Astrocyte (in vitro differentiated cells and primary cell): ENCODE measurements around the gene SLC8A3.

Experiments
- EZH2 ChIP-seq: IDR thresholded peaks from 2 replicates; pipeline ENCODE4 v1.6.1; 2012; ENCODE audit warnings: mild to moderate bottlenecking, low read length, inconsistent platforms; ENCODE audit not compliant: insufficient read depth
- TF ChIP-seq, protein P1 (sequence below): IDR thresholded peaks from 2 replicates; pipeline ENCODE4 v1.5.1; 2011; ENCODE audit warnings: low read depth, mild to moderate bottlenecking, inconsistent platforms, low read length, moderate library complexity; ENCODE audit not compliant: insufficient read depth

DNA sequence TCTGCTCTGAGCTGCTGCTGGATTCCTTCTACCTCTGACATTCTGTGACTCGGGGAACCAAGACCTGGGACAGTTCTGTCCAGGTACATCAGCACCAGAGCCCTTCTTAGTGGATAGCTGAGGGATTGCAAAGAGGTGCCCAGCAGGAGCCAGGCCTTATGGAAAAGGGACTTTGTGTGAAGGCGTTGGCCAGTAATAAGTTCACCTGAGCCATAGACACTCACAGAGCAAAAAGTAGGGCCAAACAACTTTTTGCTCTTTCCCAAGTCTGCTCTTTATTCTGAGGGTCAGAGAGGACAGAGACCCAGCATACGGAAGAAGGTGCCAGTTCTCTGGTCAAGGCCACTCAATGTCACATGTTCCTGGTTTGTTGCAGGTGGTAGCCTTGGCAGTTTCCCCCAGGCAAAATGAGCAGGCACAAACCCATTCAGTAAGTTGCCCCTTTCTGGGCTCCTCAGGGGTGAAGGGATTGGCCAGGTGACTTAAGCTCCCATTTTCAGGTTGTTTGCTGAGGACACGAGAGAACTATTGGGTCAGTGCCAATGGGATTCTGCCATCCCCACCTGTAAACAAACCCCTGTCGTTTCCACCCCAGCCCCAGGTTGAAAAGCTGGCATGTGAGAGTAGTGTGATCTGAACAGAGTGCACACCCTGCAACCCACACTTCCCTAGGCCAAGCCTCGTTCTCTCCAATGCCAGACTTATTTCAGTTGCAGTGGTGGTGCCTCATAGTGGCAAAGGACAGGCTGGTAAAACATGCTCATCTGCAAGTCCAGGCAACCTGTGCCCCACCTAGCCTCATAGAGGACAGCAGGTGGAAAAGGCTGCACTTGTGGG lies 159.2 kb downstream of the SLC8A3 start:
- TF ChIP-seq, protein P1, sequence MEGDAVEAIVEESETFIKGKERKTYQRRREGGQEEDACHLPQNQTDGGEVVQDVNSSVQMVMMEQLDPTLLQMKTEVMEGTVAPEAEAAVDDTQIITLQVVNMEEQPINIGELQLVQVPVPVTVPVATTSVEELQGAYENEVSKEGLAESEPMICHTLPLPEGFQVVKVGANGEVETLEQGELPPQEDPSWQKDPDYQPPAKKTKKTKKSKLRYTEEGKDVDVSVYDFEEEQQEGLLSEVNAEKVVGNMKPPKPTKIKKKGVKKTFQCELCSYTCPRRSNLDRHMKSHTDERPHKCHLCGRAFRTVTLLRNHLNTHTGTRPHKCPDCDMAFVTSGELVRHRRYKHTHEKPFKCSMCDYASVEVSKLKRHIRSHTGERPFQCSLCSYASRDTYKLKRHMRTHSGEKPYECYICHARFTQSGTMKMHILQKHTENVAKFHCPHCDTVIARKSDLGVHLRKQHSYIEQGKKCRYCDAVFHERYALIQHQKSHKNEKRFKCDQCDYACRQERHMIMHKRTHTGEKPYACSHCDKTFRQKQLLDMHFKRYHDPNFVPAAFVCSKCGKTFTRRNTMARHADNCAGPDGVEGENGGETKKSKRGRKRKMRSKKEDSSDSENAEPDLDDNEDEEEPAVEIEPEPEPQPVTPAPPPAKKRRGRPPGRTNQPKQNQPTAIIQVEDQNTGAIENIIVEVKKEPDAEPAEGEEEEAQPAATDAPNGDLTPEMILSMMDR = no peak
- TF ChIP-seq EZH2 = no peak
